Left lung (tissue), 10 donors: ENCODE results near the gene IGSF21. TPM values are rescaled to one million over a fixed set of nuclear protein-coding genes. Genes with fewer than 3 reads are reported as not detected.

Source experiments
- ATAC-seq: fragments of 200-7000 bp; cut with Tn5 transposase; one replicate; pipeline ENCODE4 v1.9.1; 2020; ENCODE audit warnings: moderate library complexity
- DNase-seq, 4 donors: peaks; one replicate each; pipeline ENCODE4 v3.0.0-alpha.2; 2013 to 2020
- H3K27ac ChIP-seq, 2 donors: fragments of 200-600 bp; sonication (generic) in 1 of 2; one replicate each; pipeline versions ENCODE4 v1.5.0 to v1.8.0; 2020 to 2021
- H3K27me3 ChIP-seq, 2 donors: fragments of 200-600 bp; sonication (generic) in 1 of 2; one replicate each; pipeline versions ENCODE4 v1.5.0 to v1.8.0; 2020 to 2021
- H3K36me3 ChIP-seq, 2 donors: fragments of 200-600 bp; sonication (generic) in 1 of 2; one replicate each; pipeline versions ENCODE4 v1.5.0 to v1.8.0; 2020 to 2021
- H3K4me1 ChIP-seq, 2 donors: fragments of 200-600 bp; one replicate each; pipeline ENCODE4 v1.8.0; 2021
- H3K4me3 ChIP-seq, 2 donors: fragments of 200-600 bp; sonication (generic) in 1 of 2; one replicate each; pipeline versions ENCODE4 v1.5.0 to v1.8.0; 2020 to 2021; ENCODE audit warnings: mild to moderate bottlenecking in 1 of 2
- H3K9me3 ChIP-seq, 2 donors: fragments of 200-600 bp; sonication (generic) in 1 of 2; one replicate each; pipeline versions ENCODE4 v1.5.0 to v1.8.0; 2020 to 2021
- CTCF ChIP-seq, 2 donors: fragments of 200-600 bp; sonication (generic) in 1 of 2; IDR thresholded peaks; one replicate each; pipeline versions ENCODE4 v1.5.0 to v1.8.0; 2021; ENCODE audit warnings: antibody characterized with exemption in 2 of 2
- intact Hi-C, 2 donors: fragments of 100-400 bp; cut with DNase I; formaldehyde crosslinking; loops; one replicate each; pipeline versions ENCODE4 v1.11.2 to v1.14.2; 2022
- polyA plus RNA-seq, 6 donors: library from polyadenylated mRNA; unstranded; fragments of 120-200 nt; gene quantifications; one replicate each; pipeline ENCODE4 v1.2.1, GENCODE V29; 2013; ENCODE audit not compliant: insufficient read length in 6 of 6
- total RNA-seq, 2 donors: library from RNA; stranded (reverse); fragmentation: NEBNext Ultra II Directional; extraction: Animal tissue kit (Norgen Biotek cat#: 25700); gene quantifications; one replicate each; pipeline ENCODE4 v1.2.1, GENCODE V29; 2021
- donor health status: DM: no; HTN: yes; CAD: no.
- donor health status: DM: no; HTN: no; CAD: no.

The IGSF21 gene
- total and polyA plus RNA-seq, 8 donors = 0.14 to 1.2 (median 0.25) TPM; not detected in 2

DNA sequence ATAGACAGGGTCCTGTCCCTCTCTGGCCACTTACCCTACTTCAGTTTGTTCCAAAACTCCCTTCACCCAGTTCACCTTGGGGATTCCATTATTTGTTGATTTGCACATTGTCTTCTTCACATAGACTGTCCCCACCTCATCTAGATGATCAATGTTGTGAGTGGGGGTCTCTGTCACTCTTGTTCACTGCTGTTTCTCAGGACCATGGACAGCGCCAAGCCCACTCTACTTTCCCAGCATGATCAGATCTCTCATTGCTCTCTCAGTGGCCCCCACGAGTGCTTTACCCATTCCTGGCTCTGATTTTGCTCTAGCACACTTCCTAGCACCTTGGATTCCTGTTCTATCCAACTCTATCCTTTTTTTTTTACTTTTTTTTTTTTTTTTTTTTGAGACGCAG, 45.4 kb upstream of the IGSF21 start:
- Histone ChIP-seq H3K4me3 (no peak overlapping the region), H3K36me3 (no peaks in the 10 kb centered on the region), H3K27ac (no peak overlapping the region), H3K27me3 (peaks cover 0 to 42% of the 10 kb centered on the region in 2 donors), H3K9me3 (peaks cover 0 to 10% of the 10 kb centered on the region in 2 donors), H3K4me1 (no peaks in the 10 kb centered on the region)
- intact Hi-C loops = no loop called here
- ATAC-seq (no peak), DNase-seq (no peak)
- no peak for TF ChIP-seq CTCF (IDR thresholded peaks at IDR 0.05)

DNA sequence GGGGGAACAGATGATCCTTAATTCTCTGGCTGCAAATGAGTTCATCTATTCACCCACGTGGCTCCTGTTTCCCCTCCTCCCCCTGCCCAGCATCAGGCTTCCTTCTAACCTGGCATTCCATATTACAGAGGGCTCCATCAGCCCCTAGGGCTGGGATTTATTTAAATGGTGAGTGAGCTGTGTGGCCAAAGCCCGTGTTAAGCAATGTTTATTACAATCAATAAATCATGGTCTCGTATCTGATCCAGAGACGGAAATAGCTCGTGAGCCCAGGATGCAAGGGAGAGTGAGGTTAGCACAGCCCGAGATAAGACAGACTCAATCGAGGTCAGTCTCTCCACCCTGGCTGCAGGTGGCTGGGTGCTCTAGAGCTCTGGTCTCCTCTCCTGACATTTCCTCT, 43.1 kb upstream of the IGSF21 start:
- DNase-seq (no peak), ATAC-seq (no peak)
- Histone ChIP-seq H3K27ac (no peak overlapping the region), H3K4me1 (no peaks in the 10 kb centered on the region), H3K9me3 (peaks cover 0 to 10% of the 10 kb centered on the region in 2 donors), H3K36me3 (no peaks in the 10 kb centered on the region), H3K27me3 (peaks cover 0 to 31% of the 10 kb centered on the region in 2 donors), H3K4me3 (no peak overlapping the region)
- intact Hi-C loops = no loop called here
- no peak for TF ChIP-seq CTCF (IDR thresholded peaks at IDR 0.05)

DNA sequence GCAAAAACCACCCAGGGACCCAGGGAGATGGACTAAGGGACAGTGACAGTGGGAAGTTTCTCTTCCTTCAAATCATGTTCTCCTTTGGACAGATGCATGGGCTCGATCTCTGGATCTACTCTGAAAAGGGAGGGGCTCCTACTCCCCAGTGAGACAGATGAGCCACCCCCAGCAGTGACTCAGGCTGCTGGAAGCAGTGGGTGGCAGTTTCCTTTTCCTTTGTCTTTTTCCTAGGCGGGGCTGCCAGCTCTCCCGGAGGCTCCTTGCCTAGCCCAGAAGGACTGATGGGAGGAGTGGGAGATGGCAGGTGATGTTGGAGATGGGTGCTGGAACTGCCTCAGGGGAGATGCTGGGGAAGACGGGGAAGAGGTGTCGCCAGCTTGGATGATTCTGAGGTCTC, 41.0 kb upstream of the IGSF21 start:
- no peak for DNase-seq
- H3K27me3 ChIP-seq = peaks cover 0 to 31% of the 10 kb centered on the region in 2 donors

DNA sequence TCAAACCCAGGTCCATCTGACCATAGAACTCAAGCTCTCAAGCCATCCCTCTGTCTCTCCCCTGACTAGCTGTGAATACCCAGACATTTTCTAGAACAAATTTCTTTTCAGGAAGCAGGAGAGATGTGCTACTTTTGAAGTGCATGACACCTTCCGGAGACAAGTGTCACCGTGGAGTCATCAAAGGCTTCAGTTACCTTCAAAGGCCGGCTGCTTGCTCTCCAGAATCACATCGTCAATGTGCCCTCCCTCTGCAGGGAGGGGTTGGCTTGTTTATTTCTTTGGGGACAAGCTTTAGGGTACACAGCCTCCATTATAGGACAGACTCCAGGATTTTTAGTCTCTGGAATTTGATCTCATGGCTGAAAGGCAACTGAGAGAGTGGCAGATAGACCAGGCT, 37.7 kb upstream of the IGSF21 start:
- DNase-seq (no peak), ATAC-seq (no peak)
- Histone ChIP-seq H3K27ac (no peak overlapping the region), H3K4me1 (no peaks in the 10 kb centered on the region), H3K36me3 (no peaks in the 10 kb centered on the region), H3K27me3 (peaks cover 0 to 23% of the 10 kb centered on the region in 2 donors), H3K9me3 (no peaks in the 10 kb centered on the region), H3K4me3 (no peak overlapping the region)
- intact Hi-C loops = no loop called here
- no peak for TF ChIP-seq CTCF (IDR thresholded peaks at IDR 0.05)

More for the DNA sequence above, 41.0 kb upstream of the IGSF21 start:
- intact Hi-C loops = no loop called here
- no peak for ATAC-seq
- TF ChIP-seq CTCF (IDR thresholded peaks at IDR 0.05) = no peak
- H3K9me3 ChIP-seq = peaks cover 0 to 8% of the 10 kb centered on the region in 2 donors
- no peak overlapping the region for H3K4me3 ChIP-seq
- no peaks in the 10 kb centered on the region for H3K4me1 ChIP-seq
- no peaks in the 10 kb centered on the region for H3K36me3 ChIP-seq
- no peak overlapping the region for H3K27ac ChIP-seq

DNA sequence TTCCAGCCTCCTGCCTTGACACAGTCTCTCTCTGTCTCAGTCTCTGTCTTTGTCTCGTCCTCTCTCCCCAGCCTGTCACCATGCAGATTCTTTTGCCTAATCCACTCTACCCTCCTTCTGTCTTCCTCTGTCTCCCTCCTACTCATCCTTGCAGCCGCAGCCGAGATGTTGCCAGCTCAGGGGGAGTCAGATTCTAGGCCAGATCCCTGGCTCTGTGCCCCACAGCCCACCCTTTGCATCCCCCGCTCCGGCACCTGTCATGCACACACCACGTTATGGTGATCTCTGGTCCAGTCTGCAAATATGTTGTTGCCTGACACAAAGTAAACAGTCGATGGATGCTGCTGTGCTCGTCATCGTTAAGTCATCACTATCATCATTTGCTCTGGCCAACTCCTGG, 35.5 kb upstream of the IGSF21 start:
- Histone ChIP-seq H3K4me1 (no peaks in the 10 kb centered on the region), H3K36me3 (no peaks in the 10 kb centered on the region), H3K27ac (no peak overlapping the region), H3K9me3 (no peaks in the 10 kb centered on the region), H3K27me3 (peaks cover 0 to 15% of the 10 kb centered on the region in 2 donors), H3K4me3 (no peak overlapping the region)
- ATAC-seq (no peak), DNase-seq (no peak)
- no peak for TF ChIP-seq CTCF (IDR thresholded peaks at IDR 0.05)
- intact Hi-C loops = no loop called here
